ENCODE results near the gene TFF3. TPM values are rescaled to one million over a fixed set of nuclear protein-coding genes. Genes with fewer than 3 reads are reported as not detected.

TFF3 gene
- total and polyA plus RNA-seq, 2 experiments from 2014 or later = 1.2 to 3.3 TPM

DNA sequence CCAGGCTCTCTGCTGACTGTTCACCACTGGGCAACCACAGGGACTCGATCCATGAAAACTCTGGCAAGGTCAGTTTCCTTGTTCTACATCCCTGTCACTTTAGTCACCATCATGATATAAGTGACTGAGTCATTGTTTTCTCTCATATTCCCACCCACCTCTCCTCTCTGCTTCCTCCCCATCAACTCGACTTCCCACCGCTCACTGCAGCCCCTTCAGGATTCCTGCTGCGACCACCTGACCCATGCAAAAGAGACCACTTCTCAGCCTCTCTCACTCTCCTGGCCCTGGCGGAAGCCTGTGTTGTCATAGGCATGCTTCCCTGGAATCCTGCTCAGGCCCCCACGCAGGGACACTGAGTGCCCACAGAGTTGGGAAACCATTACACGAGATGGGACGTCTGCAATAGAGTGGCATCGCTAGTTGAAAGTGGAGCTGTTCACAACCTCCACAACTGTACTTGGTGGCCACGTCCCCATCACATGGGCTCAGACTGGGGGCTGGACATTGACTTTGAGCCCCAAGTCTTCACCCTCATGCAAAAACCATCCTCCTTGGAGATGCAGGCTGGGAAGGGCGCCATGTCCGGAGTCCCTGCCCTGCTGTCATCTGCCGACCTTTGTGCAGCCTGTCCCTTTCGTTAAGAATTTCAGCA lies 37.4 kb upstream of the TFF3 start:
- no peak for DNase-seq (ENCODE audit: low spot score)
- Mint-ChIP-seq H3K4me3 (no peak overlapping the region), H3K4me1 (no peaks in the 10 kb centered on the region), H3K9me3 (peaks cover 4% of the 10 kb centered on the region; the same call in 2 of the 3 replicates), H3K27ac (no peak overlapping the region), H3K27me3 (ENCODE audit: insufficient read depth, low read depth, poor library complexity) (peaks cover 9% of the 10 kb centered on the region), H3K36me3 (ENCODE audit: low read depth) (no peaks in the 10 kb centered on the region; the same call in 2 of the 3 replicates)
- 0 out of 2 replicates have a peak, but pooled peaks cover 9% of the 10 kb centered on the region for H3K9me2 ChIP-seq (ENCODE audit: insufficient read depth)
- H3K79me2 ChIP-seq (replicated peaks; ENCODE audit: insufficient read depth) = no peaks in the 10 kb centered on the region
- no peaks in the 10 kb centered on the region for H3K36me3 ChIP-seq (ENCODE audit: insufficient read depth)
- no peak overlapping the region for H3K4me3 ChIP-seq
- H3K27me3 ChIP-seq (ENCODE audit: insufficient read depth) = no peaks in the 10 kb centered on the region
- no peak overlapping the region for H2AFZ ChIP-seq
- ATAC-seq = no peak
- no peak overlapping the region for H3K4me2 ChIP-seq
- H3F3A ChIP-seq (replicated peaks; ENCODE audit: low read depth) = no peaks in the 10 kb centered on the region
- H4K20me1 ChIP-seq (replicated peaks; ENCODE audit: insufficient read depth) = no peaks in the 10 kb centered on the region
- no peak overlapping the region for H3K27ac ChIP-seq (ENCODE audit: low read depth)
- no peaks in the 10 kb centered on the region for H3K4me1 ChIP-seq (ENCODE audit: insufficient read depth)
- TF ChIP-seq, protein P1, sequence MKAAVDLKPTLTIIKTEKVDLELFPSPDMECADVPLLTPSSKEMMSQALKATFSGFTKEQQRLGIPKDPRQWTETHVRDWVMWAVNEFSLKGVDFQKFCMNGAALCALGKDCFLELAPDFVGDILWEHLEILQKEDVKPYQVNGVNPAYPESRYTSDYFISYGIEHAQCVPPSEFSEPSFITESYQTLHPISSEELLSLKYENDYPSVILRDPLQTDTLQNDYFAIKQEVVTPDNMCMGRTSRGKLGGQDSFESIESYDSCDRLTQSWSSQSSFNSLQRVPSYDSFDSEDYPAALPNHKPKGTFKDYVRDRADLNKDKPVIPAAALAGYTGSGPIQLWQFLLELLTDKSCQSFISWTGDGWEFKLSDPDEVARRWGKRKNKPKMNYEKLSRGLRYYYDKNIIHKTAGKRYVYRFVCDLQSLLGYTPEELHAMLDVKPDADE (IDR thresholded peaks at IDR 0.05) = no peak

DNA sequence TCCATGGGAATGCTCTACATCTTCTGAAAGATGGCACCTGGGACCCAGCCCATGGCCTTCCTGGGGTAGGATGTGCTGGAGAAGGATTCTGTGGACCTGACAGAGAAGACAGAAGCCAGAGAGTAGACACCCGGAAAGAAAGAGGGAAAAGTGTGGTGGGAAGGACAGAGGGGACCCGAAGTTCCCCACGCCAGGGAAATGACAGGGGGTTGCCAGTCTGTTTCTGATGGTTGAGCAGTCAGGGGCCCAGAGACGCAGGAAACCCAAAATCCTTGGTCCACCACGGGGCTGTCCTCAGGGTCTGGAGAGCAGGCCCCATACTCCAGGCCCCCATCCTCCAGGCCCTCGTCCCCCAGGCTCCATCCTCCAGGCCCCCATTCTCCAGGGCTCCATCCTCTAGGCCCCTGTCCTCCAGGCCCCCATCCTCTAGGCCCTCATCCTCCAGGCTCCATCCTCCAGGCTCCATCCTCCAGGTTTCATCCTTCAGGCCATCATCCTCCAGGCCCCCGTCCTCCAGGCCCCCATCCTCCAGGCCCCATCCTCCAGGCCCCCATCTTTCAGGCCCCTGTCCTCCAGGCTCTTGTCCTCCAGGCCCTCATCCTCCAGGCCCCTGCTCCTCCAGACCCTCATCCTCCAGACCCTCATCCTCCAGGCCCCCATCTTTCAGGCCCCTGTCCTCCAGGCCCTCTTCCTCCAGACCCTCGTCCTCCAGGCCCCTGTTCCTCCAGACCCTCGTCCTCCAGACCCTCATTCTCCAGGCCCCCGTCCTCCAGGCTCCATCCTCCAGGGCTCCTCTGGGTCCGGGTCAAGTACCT lies 36.6 kb upstream of the TFF3 start:
- TF ChIP-seq, protein P1 (IDR thresholded peaks at IDR 0.05) = no peak
- TF ChIP-seq EZH2 (IDR thresholded peaks at IDR 0.05; ENCODE audit: low read depth, unreplicated experiment) (no peak), CREB1 (CRISPR knock-in tag; IDR thresholded peaks at IDR 0.05; ENCODE audit: low read depth) (no peak), ZNF331 (CRISPR knock-in tag; IDR thresholded peaks at IDR 0.05; ENCODE audit: low read depth) (no peak)
- TF ChIP-seq, protein P2, sequence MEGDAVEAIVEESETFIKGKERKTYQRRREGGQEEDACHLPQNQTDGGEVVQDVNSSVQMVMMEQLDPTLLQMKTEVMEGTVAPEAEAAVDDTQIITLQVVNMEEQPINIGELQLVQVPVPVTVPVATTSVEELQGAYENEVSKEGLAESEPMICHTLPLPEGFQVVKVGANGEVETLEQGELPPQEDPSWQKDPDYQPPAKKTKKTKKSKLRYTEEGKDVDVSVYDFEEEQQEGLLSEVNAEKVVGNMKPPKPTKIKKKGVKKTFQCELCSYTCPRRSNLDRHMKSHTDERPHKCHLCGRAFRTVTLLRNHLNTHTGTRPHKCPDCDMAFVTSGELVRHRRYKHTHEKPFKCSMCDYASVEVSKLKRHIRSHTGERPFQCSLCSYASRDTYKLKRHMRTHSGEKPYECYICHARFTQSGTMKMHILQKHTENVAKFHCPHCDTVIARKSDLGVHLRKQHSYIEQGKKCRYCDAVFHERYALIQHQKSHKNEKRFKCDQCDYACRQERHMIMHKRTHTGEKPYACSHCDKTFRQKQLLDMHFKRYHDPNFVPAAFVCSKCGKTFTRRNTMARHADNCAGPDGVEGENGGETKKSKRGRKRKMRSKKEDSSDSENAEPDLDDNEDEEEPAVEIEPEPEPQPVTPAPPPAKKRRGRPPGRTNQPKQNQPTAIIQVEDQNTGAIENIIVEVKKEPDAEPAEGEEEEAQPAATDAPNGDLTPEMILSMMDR (conservative IDR thresholded peaks at IDR 0.05; ENCODE audit: low read depth in 2 of 2) = no peak
- TF ChIP-seq, protein P3, sequence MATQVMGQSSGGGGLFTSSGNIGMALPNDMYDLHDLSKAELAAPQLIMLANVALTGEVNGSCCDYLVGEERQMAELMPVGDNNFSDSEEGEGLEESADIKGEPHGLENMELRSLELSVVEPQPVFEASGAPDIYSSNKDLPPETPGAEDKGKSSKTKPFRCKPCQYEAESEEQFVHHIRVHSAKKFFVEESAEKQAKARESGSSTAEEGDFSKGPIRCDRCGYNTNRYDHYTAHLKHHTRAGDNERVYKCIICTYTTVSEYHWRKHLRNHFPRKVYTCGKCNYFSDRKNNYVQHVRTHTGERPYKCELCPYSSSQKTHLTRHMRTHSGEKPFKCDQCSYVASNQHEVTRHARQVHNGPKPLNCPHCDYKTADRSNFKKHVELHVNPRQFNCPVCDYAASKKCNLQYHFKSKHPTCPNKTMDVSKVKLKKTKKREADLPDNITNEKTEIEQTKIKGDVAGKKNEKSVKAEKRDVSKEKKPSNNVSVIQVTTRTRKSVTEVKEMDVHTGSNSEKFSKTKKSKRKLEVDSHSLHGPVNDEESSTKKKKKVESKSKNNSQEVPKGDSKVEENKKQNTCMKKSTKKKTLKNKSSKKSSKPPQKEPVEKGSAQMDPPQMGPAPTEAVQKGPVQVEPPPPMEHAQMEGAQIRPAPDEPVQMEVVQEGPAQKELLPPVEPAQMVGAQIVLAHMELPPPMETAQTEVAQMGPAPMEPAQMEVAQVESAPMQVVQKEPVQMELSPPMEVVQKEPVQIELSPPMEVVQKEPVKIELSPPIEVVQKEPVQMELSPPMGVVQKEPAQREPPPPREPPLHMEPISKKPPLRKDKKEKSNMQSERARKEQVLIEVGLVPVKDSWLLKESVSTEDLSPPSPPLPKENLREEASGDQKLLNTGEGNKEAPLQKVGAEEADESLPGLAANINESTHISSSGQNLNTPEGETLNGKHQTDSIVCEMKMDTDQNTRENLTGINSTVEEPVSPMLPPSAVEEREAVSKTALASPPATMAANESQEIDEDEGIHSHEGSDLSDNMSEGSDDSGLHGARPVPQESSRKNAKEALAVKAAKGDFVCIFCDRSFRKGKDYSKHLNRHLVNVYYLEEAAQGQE (IDR thresholded peaks at IDR 0.05; ENCODE audit: unreplicated experiment) = no peak
- no peak for DNase-seq (ENCODE audit: low spot score)
- no peak overlapping the region for H3K4me2 ChIP-seq

More for the DNA sequence above, 36.6 kb upstream of the TFF3 start:
- Mint-ChIP-seq H3K36me3 (ENCODE audit: low read depth) (no peaks in the 10 kb centered on the region; the same call in 2 of the 3 replicates), H3K4me1 (no peaks in the 10 kb centered on the region), H3K9me3 (peaks cover 4% of the 10 kb centered on the region; the same call in 2 of the 3 replicates), H3K4me3 (no peak overlapping the region), H3K27me3 (ENCODE audit: insufficient read depth, low read depth, poor library complexity) (peaks cover 13% of the 10 kb centered on the region), H3K27ac (no peak overlapping the region)
- no peak overlapping the region for H3K27ac ChIP-seq (ENCODE audit: low read depth)
- H3K79me2 ChIP-seq (replicated peaks; ENCODE audit: insufficient read depth) = no peaks in the 10 kb centered on the region
- H3K27me3 ChIP-seq (ENCODE audit: insufficient read depth) = no peaks in the 10 kb centered on the region
- H3K4me3 ChIP-seq = no peak overlapping the region
- no peak overlapping the region for H2AFZ ChIP-seq
- H3F3A ChIP-seq (replicated peaks; ENCODE audit: low read depth) = no peaks in the 10 kb centered on the region
- ATAC-seq = no peak
- H3K4me1 ChIP-seq (ENCODE audit: insufficient read depth) = no peaks in the 10 kb centered on the region
- no peaks in the 10 kb centered on the region for H4K20me1 ChIP-seq (replicated peaks; ENCODE audit: insufficient read depth)
- no peaks in the 10 kb centered on the region for H3K36me3 ChIP-seq (ENCODE audit: insufficient read depth)
- 0 out of 2 replicates have a peak, but pooled peaks cover 9% of the 10 kb centered on the region for H3K9me2 ChIP-seq (ENCODE audit: insufficient read depth)

Measured in GM23338 (cell line).